Measurements from ENCODE around the gene NUB1. TPM values are rescaled to one million over a fixed set of nuclear protein-coding genes. Genes with fewer than 3 reads are reported as not detected.

Gene NUB1
- total and polyA plus RNA-seq, 7 donors, result 23.6 to 56.2 (median 46.0) TPM

GRCh38 chr7:151393031-151393977 is 51.7 kb downstream of the NUB1 start:
- no peak overlapping the region for H3K4me3 ChIP-seq
- peak in 1 of 2 donors; percentile 42 for DNase-seq
- TF ChIP-seq CTCF (IDR thresholded peaks at IDR 0.05), result no peak
- no peak for ATAC-seq
- no peaks in the 10 kb centered on the region for H3K36me3 ChIP-seq (ENCODE audit: insufficient read depth in 1 of 2, low read depth in 1 of 2)
- H3K27me3 ChIP-seq (ENCODE audit: insufficient read depth in 3 of 3, low read length in 2 of 3), result peaks cover 0 to 15% (median 4%) of the 10 kb centered on the region in 3 donors
- intact Hi-C loops (cut with DNase I), result no loop called here
- no peak overlapping the region for H3K27ac ChIP-seq
- H3K9me3 ChIP-seq, result no peaks in the 10 kb centered on the region
- H3K4me1 ChIP-seq, result no peaks in the 10 kb centered on the region
- 75 to 82% (median 77%) methylated on average over 31 of the region's 31 CpGs for WGBS, 3 donors

- ATAC-seq (no peak), DNase-seq (peak in 1 of 2 donors; percentile 54)
- no peak for TF ChIP-seq CTCF (IDR thresholded peaks at IDR 0.05)
- H3K27ac ChIP-seq, result no peak overlapping the region
- no peaks in the 10 kb centered on the region for H3K9me3 ChIP-seq
- H3K4me3 ChIP-seq, result no peak overlapping the region
- H3K36me3 ChIP-seq (ENCODE audit: insufficient read depth in 1 of 2, low read depth in 1 of 2), result no peaks in the 10 kb centered on the region
- H3K27me3 ChIP-seq (ENCODE audit: insufficient read depth in 3 of 3, low read length in 2 of 3), result peaks cover 0 to 15% (median 2%) of the 10 kb centered on the region in 3 donors
- 87 to 90% (median 88%) methylated on average over 34 to 35 of the region's 35 CpGs for WGBS, 3 donors
- intact Hi-C loops (cut with DNase I), result no loop called here
- H3K4me1 ChIP-seq, result no peaks in the 10 kb centered on the region
These were observed 52.7 kb downstream of the NUB1 start for GRCh38 chr7:151394076-151395035.

- TF ChIP-seq CTCF (IDR thresholded peaks at IDR 0.05), result no peak
These were observed 53.4 kb downstream of the NUB1 start for GRCh38 chr7:151395036-151395367.

GRCh38 chr7:151396328-151396970 is 54.8 kb downstream of the NUB1 start:
- intact Hi-C loops (cut with DNase I), result no loop called here
- Histone ChIP-seq H3K36me3 (ENCODE audit: insufficient read depth in 1 of 2, low read depth in 1 of 2) (no peaks in the 10 kb centered on the region), H3K4me1 (no peaks in the 10 kb centered on the region), H3K27me3 (ENCODE audit: insufficient read depth in 3 of 3, low read length in 2 of 3) (peaks cover 0 to 15% (median 2%) of the 10 kb centered on the region in 3 donors), H3K9me3 (no peaks in the 10 kb centered on the region), H3K4me3 (no peak overlapping the region), H3K27ac (no peak overlapping the region)
- TF ChIP-seq CTCF (IDR thresholded peaks at IDR 0.05), result no peak
- 81 to 90% (median 84%) methylated on average over 9 to 10 of the region's 10 CpGs for WGBS, 3 donors
- peak in 1 of 2 donors; percentile 17 for DNase-seq
- ATAC-seq, result no peak

More at GRCh38 chr7:151395036-151395367, 53.4 kb downstream of the NUB1 start:
- H3K36me3 ChIP-seq (ENCODE audit: insufficient read depth in 1 of 2, low read depth in 1 of 2), result no peaks in the 10 kb centered on the region
- DNase-seq, result peak in 1 of 2 donors; percentile 39
- no peak for ATAC-seq
- intact Hi-C loops (cut with DNase I), result no loop called here
- no peak overlapping the region for H3K27ac ChIP-seq
- H3K27me3 ChIP-seq (ENCODE audit: insufficient read depth in 3 of 3, low read length in 2 of 3), result peaks cover 0 to 15% (median 2%) of the 10 kb centered on the region in 3 donors
- 84 to 88% (median 86%) methylated on average over 13 of the region's 13 CpGs for WGBS, 3 donors
- no peaks in the 10 kb centered on the region for H3K9me3 ChIP-seq
- H3K4me3 ChIP-seq, result no peak overlapping the region
- H3K4me1 ChIP-seq, result no peaks in the 10 kb centered on the region
